ENCODE data around the gene GPBP1L1. TPM values are rescaled to one million over a fixed set of nuclear protein-coding genes. Genes with fewer than 3 reads are reported as not detected.

GPBP1L1 gene
- total RNA-seq, 1 donor from 2014 or later: 74.9 TPM

- H3K4me3 Mint-ChIP-seq: no peak overlapping the region
- peak overlapping the region; percentile 57 for H3K27ac Mint-ChIP-seq (ENCODE audit: unreplicated experiment)
- no peak for DNase-seq (ENCODE audit: low read depth, low spot score)
- H3K9me3 Mint-ChIP-seq: no peaks in the 10 kb centered on the region
- H3K27me3 Mint-ChIP-seq (ENCODE audit: low read depth): no peaks in the 10 kb centered on the region
- no peaks in the 10 kb centered on the region for H3K4me1 Mint-ChIP-seq
- no peak for TF ChIP-seq CTCF (conservative IDR thresholded peaks at IDR 0.05)
- H3K36me3 Mint-ChIP-seq (ENCODE audit: low read depth): peaks cover 20% of the 10 kb centered on the region
Observed at GRCh38 chr1:45629035-45629434, 57.3 kb downstream of the GPBP1L1 start.

- no peaks in the 10 kb centered on the region for H3K9me3 Mint-ChIP-seq
- TF ChIP-seq CTCF (conservative IDR thresholded peaks at IDR 0.05): no peak
- no peak within 1 kb of the TSS for H3K27ac Mint-ChIP-seq (ENCODE audit: unreplicated experiment)
- H3K4me3 Mint-ChIP-seq: peak within 1 kb of the TSS; percentile 35
- no peak for DNase-seq (ENCODE audit: low read depth, low spot score)
- H3K36me3 Mint-ChIP-seq (ENCODE audit: low read depth): peaks cover 19% of the 10 kb centered on the region
- H3K4me1 Mint-ChIP-seq: no peaks in the 10 kb centered on the region
- peaks cover 8% of the 10 kb centered on the region for H3K27me3 Mint-ChIP-seq (ENCODE audit: low read depth)
Observed at GRCh38 chr1:45623972-45624371, 62.4 kb downstream of the GPBP1L1 start, which contains the start of gene CCDC17. CCDC17 (minus strand) TSS chr1:45624054; CDS start chr1:45623909, 145 bp downstream.

- Mint-ChIP-seq H3K4me3 (no peak overlapping the region), H3K36me3 (ENCODE audit: low read depth) (peaks cover 22% of the 10 kb centered on the region), H3K27ac (ENCODE audit: unreplicated experiment) (no peak overlapping the region), H3K27me3 (ENCODE audit: low read depth) (peaks cover 8% of the 10 kb centered on the region), H3K9me3 (no peaks in the 10 kb centered on the region), H3K4me1 (no peaks in the 10 kb centered on the region)
- DNase-seq (ENCODE audit: low read depth, low spot score): no peak
- TF ChIP-seq CTCF (conservative IDR thresholded peaks at IDR 0.05): no peak
Observed at GRCh38 chr1:45622524-45623394, 63.6 kb downstream of the GPBP1L1 start.

- no peaks in the 10 kb centered on the region for H3K4me1 Mint-ChIP-seq
- H3K4me3 Mint-ChIP-seq: peak overlapping the region; percentile 62
- TF ChIP-seq CTCF (conservative IDR thresholded peaks at IDR 0.05): no peak
- H3K27me3 Mint-ChIP-seq (ENCODE audit: low read depth): peaks cover 8% of the 10 kb centered on the region
- DNase-seq (ENCODE audit: low read depth, low spot score): no peak
- no peaks in the 10 kb centered on the region for H3K9me3 Mint-ChIP-seq
- H3K27ac Mint-ChIP-seq (ENCODE audit: unreplicated experiment): no peak overlapping the region
- H3K36me3 Mint-ChIP-seq (ENCODE audit: low read depth): peaks cover 23% of the 10 kb centered on the region
Observed at GRCh38 chr1:45621895-45622523, 64.3 kb downstream of the GPBP1L1 start.

- Mint-ChIP-seq H3K4me3 (peak overlapping the region; percentile 62), H3K27me3 (ENCODE audit: low read depth) (peaks cover 8% of the 10 kb centered on the region), H3K27ac (ENCODE audit: unreplicated experiment) (no peak overlapping the region), H3K36me3 (ENCODE audit: low read depth) (peaks cover 22% of the 10 kb centered on the region), H3K4me1 (no peaks in the 10 kb centered on the region), H3K9me3 (no peaks in the 10 kb centered on the region)
- no peak for DNase-seq (ENCODE audit: low read depth, low spot score)
- no peak for TF ChIP-seq CTCF (conservative IDR thresholded peaks at IDR 0.05)
Observed at GRCh38 chr1:45621501-45621836, 64.9 kb downstream of the GPBP1L1 start.

All from neural crest cell (in vitro differentiated cells).